Measurements from ENCODE around the gene FUT2.

FUT2 gene

GRCh38 chr19:48745208-48745995 is 49.6 kb downstream of the FUT2 start:
- no peak overlapping the region for H3K4ac ChIP-seq (ENCODE audit: low read length)
- no peak overlapping the region for H2BK120ac ChIP-seq (ENCODE audit: low read depth, low read length)
- H3K9ac ChIP-seq (ENCODE audit: low read depth, low read length, poor library complexity): no peak overlapping the region
- H3K9me3 ChIP-seq (replicated peaks in 1 of 2; ENCODE audit: control insufficient read depth in 2 of 2, insufficient read depth in 1 of 2, low read depth in 1 of 2, low read length in 2 of 2): peaks cover 4 to 6% of the 10 kb centered on the region in 2 donors
- H2AFZ ChIP-seq (ENCODE audit: low read length): peak overlapping the region; percentile 19
- H3K4me2 ChIP-seq (ENCODE audit: insufficient read depth, low read length, poor library complexity, severe bottlenecking): no peak overlapping the region
- H3K18ac ChIP-seq (ENCODE audit: low read length): no peak overlapping the region
- DNase-seq (ENCODE audit: low spot score): no peak
- H3K27ac ChIP-seq (replicated peaks; ENCODE audit: low read length): peak overlapping the region; percentile 30
- H2AK5ac ChIP-seq (ENCODE audit: low read depth, low read length): peak overlapping the region; percentile 8
- no peak overlapping the region for H2BK12ac ChIP-seq (ENCODE audit: low read length)
- no peaks in the 10 kb centered on the region for H3K36me3 ChIP-seq (replicated peaks in 1 of 2; ENCODE audit: control insufficient read depth in 2 of 2, insufficient read depth in 2 of 2, low read length in 2 of 2)
- H3K4me1 ChIP-seq (ENCODE audit: control insufficient read depth in 2 of 2, insufficient read depth in 1 of 2, low read depth in 1 of 2, low read length in 2 of 2): peaks cover 0 to 3% of the 10 kb centered on the region in 2 donors
- no peak overlapping the region for H2BK5ac ChIP-seq (ENCODE audit: low read length)
- peak overlapping the region; percentile 40 for H2BK15ac ChIP-seq (ENCODE audit: low read length)
- peak overlapping the region in 1 of 2 donors; percentile 14 for H3K4me3 ChIP-seq (ENCODE audit: low read length in 2 of 2)
- no peak overlapping the region for H3K14ac ChIP-seq (ENCODE audit: low read length)
- no CpG with 5 or more reads among the region's 33 CpGs for WGBS, 2 donors (ENCODE audit: extremely low coverage in 2 of 2, insufficient read length in 2 of 2, insufficient replicate concordance in 1 of 2)
- peaks cover 0 to 36% (median 10%) of the 10 kb centered on the region in 3 experiments for H3K27me3 ChIP-seq (ENCODE audit: control insufficient read depth in 3 of 3, insufficient read depth in 3 of 3, low read depth in 1 of 3, low read length in 3 of 3)
- no peaks in the 10 kb centered on the region for H3K79me1 ChIP-seq (ENCODE audit: low read depth, low read length)
- H4K91ac ChIP-seq (ENCODE audit: low read depth, low read length, poor library complexity): no peak overlapping the region
- no peak overlapping the region for H4K8ac ChIP-seq (ENCODE audit: low read depth, low read length)
- H3K23ac ChIP-seq (ENCODE audit: low read depth, low read length, poor library complexity): no peak overlapping the region

GRCh38 chr19:48746110-48746509 is 50.3 kb downstream of the FUT2 start:
- no peak overlapping the region for H2BK120ac ChIP-seq (ENCODE audit: low read depth, low read length)
- H4K8ac ChIP-seq (ENCODE audit: low read depth, low read length): no peak overlapping the region
- peak overlapping the region; percentile 51 for H2AK5ac ChIP-seq (ENCODE audit: low read depth, low read length)
- no peak overlapping the region for H3K9ac ChIP-seq (ENCODE audit: low read depth, low read length, poor library complexity)
- peaks cover 0 to 36% (median 6%) of the 10 kb centered on the region in 3 experiments for H3K27me3 ChIP-seq (ENCODE audit: control insufficient read depth in 3 of 3, insufficient read depth in 3 of 3, low read depth in 1 of 3, low read length in 3 of 3)
- no peak overlapping the region for H3K4me3 ChIP-seq (ENCODE audit: low read length in 2 of 2)
- H3K9me3 ChIP-seq (replicated peaks in 1 of 2; ENCODE audit: control insufficient read depth in 2 of 2, insufficient read depth in 1 of 2, low read depth in 1 of 2, low read length in 2 of 2): peaks cover 4 to 8% of the 10 kb centered on the region in 2 donors
- H3K18ac ChIP-seq (ENCODE audit: low read length): peak overlapping the region; percentile 55
- no peaks in the 10 kb centered on the region for H3K36me3 ChIP-seq (replicated peaks in 1 of 2; ENCODE audit: control insufficient read depth in 2 of 2, insufficient read depth in 2 of 2, low read length in 2 of 2)
- H3K79me1 ChIP-seq (ENCODE audit: low read depth, low read length): no peaks in the 10 kb centered on the region
- H2AFZ ChIP-seq (ENCODE audit: low read length): no peak overlapping the region
- no peak overlapping the region for H3K4me2 ChIP-seq (ENCODE audit: insufficient read depth, low read length, poor library complexity, severe bottlenecking)
- no CpG with 5 or more reads among the region's 8 CpGs for WGBS, 2 donors (ENCODE audit: extremely low coverage in 2 of 2, insufficient read length in 2 of 2, insufficient replicate concordance in 1 of 2)
- no peak overlapping the region for H4K91ac ChIP-seq (ENCODE audit: low read depth, low read length, poor library complexity)
- H2BK15ac ChIP-seq (ENCODE audit: low read length): no peak overlapping the region
- H3K27ac ChIP-seq (replicated peaks; ENCODE audit: low read length): no peak overlapping the region
- H3K4ac ChIP-seq (ENCODE audit: low read length): no peak overlapping the region
- H2BK5ac ChIP-seq (ENCODE audit: low read length): no peak overlapping the region
- DNase-seq (ENCODE audit: low spot score): no peak
- no peak overlapping the region for H2BK12ac ChIP-seq (ENCODE audit: low read length)
- no peak overlapping the region for H3K23ac ChIP-seq (ENCODE audit: low read depth, low read length, poor library complexity)
- peaks cover 0 to 3% of the 10 kb centered on the region in 2 donors for H3K4me1 ChIP-seq (ENCODE audit: control insufficient read depth in 2 of 2, insufficient read depth in 1 of 2, low read depth in 1 of 2, low read length in 2 of 2)
- no peak overlapping the region for H3K14ac ChIP-seq (ENCODE audit: low read length)

GRCh38 chr19:48746738-48747575 is 51.2 kb downstream of the FUT2 start, which contains the start of gene IZUMO1:
TSS of gene IZUMO1 (minus strand) at chr19:48746909. CDS start at chr19:48745859, 1,050 bp downstream.
- H3K4ac ChIP-seq (ENCODE audit: low read length): no peak within 1 kb of the TSS
- no peaks in the 10 kb centered on the region for H3K79me1 ChIP-seq (ENCODE audit: low read depth, low read length)
- H3K4me1 ChIP-seq (ENCODE audit: control insufficient read depth in 2 of 2, insufficient read depth in 1 of 2, low read depth in 1 of 2, low read length in 2 of 2): peaks cover 0 to 2% of the 10 kb centered on the region in 2 donors
- no peak within 1 kb of the TSS for H2BK120ac ChIP-seq (ENCODE audit: low read depth, low read length)
- peaks cover 4 to 8% of the 10 kb centered on the region in 2 donors for H3K9me3 ChIP-seq (replicated peaks in 1 of 2; ENCODE audit: control insufficient read depth in 2 of 2, insufficient read depth in 1 of 2, low read depth in 1 of 2, low read length in 2 of 2)
- peak within 1 kb of the TSS; percentile 92 for H2AFZ ChIP-seq (ENCODE audit: low read length)
- no peak within 1 kb of the TSS for H3K9ac ChIP-seq (ENCODE audit: low read depth, low read length, poor library complexity)
- H2AK5ac ChIP-seq (ENCODE audit: low read depth, low read length): peak within 1 kb of the TSS; percentile 51
- peak within 1 kb of the TSS; percentile 82 for H3K4me2 ChIP-seq (ENCODE audit: insufficient read depth, low read length, poor library complexity, severe bottlenecking)
- H3K27ac ChIP-seq (replicated peaks; ENCODE audit: low read length): peak within 1 kb of the TSS; percentile 72
- peaks cover 0 to 36% (median 6%) of the 10 kb centered on the region in 3 experiments for H3K27me3 ChIP-seq (ENCODE audit: control insufficient read depth in 3 of 3, insufficient read depth in 3 of 3, low read depth in 1 of 3, low read length in 3 of 3)
- no peak within 1 kb of the TSS for H2BK12ac ChIP-seq (ENCODE audit: low read length)
- H2BK15ac ChIP-seq (ENCODE audit: low read length): peak within 1 kb of the TSS; percentile 40
- WGBS, 2 donors (ENCODE audit: extremely low coverage in 2 of 2, insufficient read length in 2 of 2, insufficient replicate concordance in 1 of 2): no CpG with 5 or more reads among the region's 31 CpGs
- H3K14ac ChIP-seq (ENCODE audit: low read length): no peak within 1 kb of the TSS
- peak; percentile 83 for DNase-seq (ENCODE audit: low spot score)
- H4K8ac ChIP-seq (ENCODE audit: low read depth, low read length): no peak within 1 kb of the TSS
- H2BK5ac ChIP-seq (ENCODE audit: low read length): no peak within 1 kb of the TSS
- H3K36me3 ChIP-seq (replicated peaks in 1 of 2; ENCODE audit: control insufficient read depth in 2 of 2, insufficient read depth in 2 of 2, low read length in 2 of 2): no peaks in the 10 kb centered on the region
- H4K91ac ChIP-seq (ENCODE audit: low read depth, low read length, poor library complexity): no peak within 1 kb of the TSS
- peak within 1 kb of the TSS; percentile 47 for H3K23ac ChIP-seq (ENCODE audit: low read depth, low read length, poor library complexity)
- H3K18ac ChIP-seq (ENCODE audit: low read length): peak within 1 kb of the TSS; percentile 96
- peak within 1 kb of the TSS; percentile 35 to 85 for H3K4me3 ChIP-seq (ENCODE audit: low read length in 2 of 2)

Data from neuronal stem cell (in vitro differentiated cells).